Upper lobe of left lung (tissue), 4 donors: Measurements from ENCODE around the gene BRAF.

ENCODE experiments used
- CTCF ChIP-seq, 6 experiments: fragments of 450-650 bp in 4 of 6; fragments of 200-600 bp in 2 of 6; sonication (generic) in 2 of 6; IDR thresholded peaks; one replicate each; pipeline ENCODE4 v1.5.1; 2016 to 2019; ENCODE audit warnings: antibody characterized with exemption in 6 of 6
- EP300 ChIP-seq, 4 donors: sonication (generic); formaldehyde crosslinking; IDR thresholded peaks; one replicate each; pipeline ENCODE4 v1.5.1; 2017; ENCODE audit warnings: antibody characterized with exemption in 4 of 4, control low read depth in 2 of 4
- POLR2A ChIP-seq, 4 donors: fragments of 450-650 bp; IDR thresholded peaks; one replicate each; pipeline ENCODE4 v1.5.1; 2016 to 2017; ENCODE audit warnings: antibody characterized with exemption in 4 of 4, mild to moderate bottlenecking in 2 of 4
- POLR2AphosphoS5 ChIP-seq, 2 donors: sonication (generic); formaldehyde crosslinking; IDR thresholded peaks; one replicate each; pipeline ENCODE4 v1.5.1; 2017; ENCODE audit warnings: antibody characterized with exemption in 2 of 2

GRCh38 chr7:140898786-140899536, 25.8 kb downstream of the BRAF start:
- TF ChIP-seq CTCF (IDR thresholded peaks at IDR 0.05) (no peak), POLR2AphosphoS5 (IDR thresholded peaks at IDR 0.05) (no peak), POLR2A (IDR thresholded peaks at IDR 0.05) (no peak), EP300 (IDR thresholded peaks at IDR 0.05) (no peak)
